ENCODE data around the gene EPN2.

GRCh38 chr17:19329136-19329535 is 92.0 kb downstream of the EPN2 start:
- no peak for TF ChIP-seq CTCF (conservative IDR thresholded peaks at IDR 0.05 in 1 of 2, IDR thresholded peaks at IDR 0.05 in 1 of 2; ENCODE audit: low read depth in 1 of 2, low read length in 2 of 2)
- TF ChIP-seq EZH2 (IDR thresholded peaks at IDR 0.05; ENCODE audit: low read length, missing control alignments): no peak
